ENCODE data around the gene SPTLC3.

SPTLC3 gene

DNA sequence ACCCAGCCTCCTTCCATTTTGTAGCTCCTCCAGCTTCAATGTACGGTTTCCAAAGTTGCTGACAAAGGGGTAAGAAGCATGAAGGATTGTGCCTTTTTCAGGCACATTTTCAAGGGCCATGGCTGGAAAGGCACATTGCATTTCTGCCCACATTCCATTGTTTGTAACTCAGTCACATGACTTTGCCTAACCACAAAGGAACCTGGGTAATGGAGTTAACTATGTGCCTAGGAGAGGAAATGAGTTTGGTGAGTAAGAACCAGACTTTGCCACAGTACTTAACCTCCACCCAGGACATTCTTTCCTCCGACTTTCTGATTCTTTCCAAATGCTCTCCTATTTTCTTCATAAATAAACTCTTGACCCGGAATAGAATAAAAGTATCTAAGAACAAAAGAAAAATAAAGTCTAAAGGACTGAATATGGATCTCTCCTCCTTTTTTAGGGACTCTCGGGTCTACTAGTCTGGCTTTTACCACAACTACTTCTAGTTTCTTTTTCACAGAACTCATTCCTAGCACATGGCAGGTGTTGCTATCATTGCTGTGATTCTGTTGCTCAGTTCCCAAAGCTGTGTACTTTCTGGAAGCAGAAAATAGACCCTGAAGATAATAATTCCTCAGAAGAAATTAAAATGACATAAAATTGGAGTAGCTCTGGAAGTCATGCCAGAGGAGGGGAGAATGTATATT lies 130.8 kb downstream of the SPTLC3 start:
- CTCF ChIA-PET: interaction anchor here (1.3 kb wide), 1 partner anchor 580 kb away, joined by 3 read pairs; no protein-coding TSS in a partner anchor
- H3K9me3 Mint-ChIP-seq: no peaks in the 10 kb centered on the region
- H3K27me3 Mint-ChIP-seq: peaks cover 4% of the 10 kb centered on the region
- H3K27ac Mint-ChIP-seq: no peak overlapping the region
- peaks cover 12% of the 10 kb centered on the region for H3K4me1 Mint-ChIP-seq
- H3K36me3 Mint-ChIP-seq: no peaks in the 10 kb centered on the region
- H3K4me3 Mint-ChIP-seq: no peak overlapping the region
- no peak for DNase-seq

DNA sequence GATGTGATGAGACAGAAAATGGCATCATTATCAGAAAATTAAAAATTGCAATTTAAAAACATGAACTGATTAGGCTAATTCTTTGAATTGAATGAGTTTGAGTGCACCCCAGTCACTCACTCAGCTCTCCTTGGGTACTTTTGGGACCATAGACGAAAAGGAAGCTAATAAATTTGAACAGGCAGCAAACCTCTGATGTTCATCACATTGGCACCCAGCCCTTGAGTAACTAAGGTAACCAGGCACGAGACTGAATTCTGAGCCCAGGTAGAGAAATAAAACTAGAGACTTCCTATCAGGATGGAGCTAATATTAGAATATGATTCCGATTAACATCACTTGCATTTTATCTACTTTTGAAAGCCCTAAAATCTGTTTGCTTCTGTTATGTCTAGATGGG lies 131.4 kb downstream of the SPTLC3 start:
- Mint-ChIP-seq H3K27ac (no peak overlapping the region), H3K4me1 (peaks cover 12% of the 10 kb centered on the region), H3K4me3 (no peak overlapping the region), H3K36me3 (no peaks in the 10 kb centered on the region), H3K9me3 (no peaks in the 10 kb centered on the region), H3K27me3 (peaks cover 4% of the 10 kb centered on the region)
- DNase-seq: no peak
- CTCF ChIA-PET: interaction anchor here (0.7 to 1.3 kb wide), 2 partner anchors 90 to 580 kb away, joined by 3 read pairs; no protein-coding TSS in a partner anchor

DNA sequence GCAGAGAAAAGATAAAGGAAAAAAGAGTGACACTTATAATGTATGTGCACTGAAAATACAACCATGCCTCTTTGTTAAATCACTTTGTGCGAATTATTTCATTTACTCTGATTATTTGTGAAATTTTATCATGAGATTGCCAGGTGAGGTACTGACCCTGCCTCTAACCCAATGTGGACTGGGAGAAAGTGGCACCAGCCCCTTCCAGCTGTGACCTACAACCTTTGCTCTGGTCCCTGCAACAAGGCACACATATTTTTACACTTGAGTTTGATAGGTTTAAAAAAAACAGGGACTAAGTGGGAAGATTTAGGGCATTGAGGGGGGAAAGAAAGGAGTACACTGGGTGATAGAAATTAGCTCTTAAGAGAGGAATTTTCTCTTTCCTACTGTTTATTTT lies 132.0 kb downstream of the SPTLC3 start:
- H3K4me1 Mint-ChIP-seq: peaks cover 12% of the 10 kb centered on the region
- no peaks in the 10 kb centered on the region for H3K9me3 Mint-ChIP-seq
- no peak for DNase-seq
- no peak overlapping the region for H3K27ac Mint-ChIP-seq
- CTCF ChIA-PET: interaction anchor here (0.7 to 1.3 kb wide), 2 partner anchors 89 to 579 kb away, joined by 3 read pairs; no protein-coding TSS in a partner anchor
- H3K27me3 Mint-ChIP-seq: peaks cover 4% of the 10 kb centered on the region
- H3K4me3 Mint-ChIP-seq: no peak overlapping the region
- H3K36me3 Mint-ChIP-seq: no peaks in the 10 kb centered on the region

GRCh38 chr20:13141546-13141945 lies 132.8 kb downstream of the SPTLC3 start:
- Mint-ChIP-seq H3K36me3 (no peaks in the 10 kb centered on the region), H3K4me3 (no peak overlapping the region), H3K4me1 (peaks cover 12% of the 10 kb centered on the region), H3K27me3 (peaks cover 4% of the 10 kb centered on the region), H3K9me3 (no peaks in the 10 kb centered on the region), H3K27ac (no peak overlapping the region)
- DNase-seq: no peak
- CTCF ChIA-PET: no interaction called here

DNA sequence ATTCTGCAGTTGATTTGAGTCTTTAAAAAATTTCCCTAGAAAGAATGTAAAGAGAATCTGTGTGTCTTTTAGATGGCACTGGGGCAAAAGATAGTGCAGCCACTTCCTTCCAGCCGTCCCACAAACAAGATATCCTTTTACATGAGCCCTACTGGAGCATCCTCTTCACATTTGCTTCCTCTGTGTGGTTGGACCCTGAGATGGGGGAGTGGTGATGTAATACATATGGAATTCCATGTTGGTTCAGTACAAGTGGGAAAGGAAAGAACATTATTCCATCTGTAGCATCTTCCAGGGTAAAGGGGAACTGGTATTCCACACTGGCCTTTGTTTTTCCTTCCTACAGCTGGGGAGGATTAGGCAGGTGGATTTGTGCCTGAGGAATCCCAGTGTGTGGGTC lies 133.4 kb downstream of the SPTLC3 start:
- Mint-ChIP-seq H3K36me3 (no peaks in the 10 kb centered on the region), H3K9me3 (no peaks in the 10 kb centered on the region), H3K4me3 (no peak overlapping the region), H3K27ac (no peak overlapping the region), H3K4me1 (peaks cover 12% of the 10 kb centered on the region), H3K27me3 (peaks cover 4% of the 10 kb centered on the region)
- CTCF ChIA-PET: no interaction called here
- DNase-seq: no peak

- Mint-ChIP-seq H3K4me3 (no peak overlapping the region), H3K27me3 (no peaks in the 10 kb centered on the region), H3K4me1 (peaks cover under 1% of the 10 kb centered on the region), H3K9me3 (no peaks in the 10 kb centered on the region), H3K27ac (no peak overlapping the region), H3K36me3 (no peaks in the 10 kb centered on the region)
- CTCF ChIA-PET: no interaction called here
- DNase-seq: no peak
These were observed 138.5 kb downstream of the SPTLC3 start for GRCh38 chr20:13147071-13147963.

DNA sequence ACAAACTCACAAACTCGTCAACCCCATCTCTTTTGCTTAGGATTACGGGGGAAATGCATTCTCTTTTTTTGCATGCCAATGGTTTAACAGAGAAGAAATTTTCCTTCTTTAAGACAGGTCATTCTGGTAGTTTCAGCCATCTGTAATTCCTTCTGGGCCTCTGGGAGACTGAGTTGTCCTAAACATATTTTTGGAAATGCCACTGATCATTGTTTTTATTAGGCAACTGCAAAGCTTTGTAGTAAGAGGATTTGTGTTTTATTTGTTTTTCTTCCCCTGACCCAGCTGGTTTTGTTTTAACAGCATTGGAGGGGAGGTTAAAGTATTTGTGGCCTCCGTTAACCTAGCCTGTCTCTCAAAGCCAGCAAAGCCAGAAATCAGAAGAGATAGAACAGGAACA lies 139.2 kb downstream of the SPTLC3 start:
- Mint-ChIP-seq H3K27me3 (no peaks in the 10 kb centered on the region), H3K9me3 (no peaks in the 10 kb centered on the region), H3K36me3 (no peaks in the 10 kb centered on the region), H3K4me3 (no peak overlapping the region), H3K4me1 (no peaks in the 10 kb centered on the region), H3K27ac (no peak overlapping the region)
- CTCF ChIA-PET: no interaction called here
- no peak for DNase-seq

- no peak for DNase-seq
- H3K4me3 Mint-ChIP-seq: no peak overlapping the region
- no peaks in the 10 kb centered on the region for H3K4me1 Mint-ChIP-seq
- H3K36me3 Mint-ChIP-seq: no peaks in the 10 kb centered on the region
- no peaks in the 10 kb centered on the region for H3K27me3 Mint-ChIP-seq
- no peak overlapping the region for H3K27ac Mint-ChIP-seq
- no peaks in the 10 kb centered on the region for H3K9me3 Mint-ChIP-seq
- CTCF ChIA-PET: no interaction called here
These were observed 139.6 kb downstream of the SPTLC3 start for GRCh38 chr20:13148402-13148801.

GRCh38 chr20:13148961-13149360 lies 140.2 kb downstream of the SPTLC3 start:
- Mint-ChIP-seq H3K27ac (no peak overlapping the region), H3K4me1 (no peaks in the 10 kb centered on the region), H3K27me3 (peaks cover 3% of the 10 kb centered on the region), H3K36me3 (no peaks in the 10 kb centered on the region), H3K4me3 (no peak overlapping the region), H3K9me3 (no peaks in the 10 kb centered on the region)
- DNase-seq: no peak
- CTCF ChIA-PET: no interaction called here

GRCh38 chr20:13149371-13150105 lies 140.8 kb downstream of the SPTLC3 start:
- no peaks in the 10 kb centered on the region for H3K9me3 Mint-ChIP-seq
- H3K27ac Mint-ChIP-seq: no peak overlapping the region
- H3K36me3 Mint-ChIP-seq: no peaks in the 10 kb centered on the region
- CTCF ChIA-PET: no interaction called here
- no peaks in the 10 kb centered on the region for H3K4me1 Mint-ChIP-seq
- H3K27me3 Mint-ChIP-seq: peaks cover 3% of the 10 kb centered on the region
- H3K4me3 Mint-ChIP-seq: no peak overlapping the region
- DNase-seq: no peak

DNA sequence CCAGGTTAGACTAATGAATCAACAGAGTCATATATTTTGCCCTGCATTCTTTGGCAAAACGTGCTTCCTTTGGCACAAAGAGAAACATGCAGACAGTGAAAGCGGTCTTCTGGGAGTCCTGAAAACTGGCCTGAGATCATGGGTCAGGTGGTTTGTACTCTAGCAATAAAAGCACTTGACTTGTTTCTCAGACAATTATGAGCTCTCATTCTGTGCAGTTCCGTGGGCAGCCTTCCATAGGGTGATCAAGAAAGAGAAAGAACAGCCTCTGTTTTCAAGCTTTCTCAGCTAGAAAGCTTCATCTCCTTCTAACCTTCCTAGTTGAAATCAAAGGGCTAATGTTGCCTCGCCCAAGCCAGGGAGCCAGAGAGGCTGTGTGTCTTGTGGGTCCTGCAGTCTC lies 149.6 kb downstream of the SPTLC3 start:
- CTCF ChIA-PET: no interaction called here
- DNase-seq: no peak
- no peaks in the 10 kb centered on the region for H3K4me1 Mint-ChIP-seq
- no peak overlapping the region for H3K27ac Mint-ChIP-seq
- no peaks in the 10 kb centered on the region for H3K36me3 Mint-ChIP-seq
- peaks cover 3% of the 10 kb centered on the region for H3K27me3 Mint-ChIP-seq
- H3K9me3 Mint-ChIP-seq: no peaks in the 10 kb centered on the region
- no peak overlapping the region for H3K4me3 Mint-ChIP-seq

DNA sequence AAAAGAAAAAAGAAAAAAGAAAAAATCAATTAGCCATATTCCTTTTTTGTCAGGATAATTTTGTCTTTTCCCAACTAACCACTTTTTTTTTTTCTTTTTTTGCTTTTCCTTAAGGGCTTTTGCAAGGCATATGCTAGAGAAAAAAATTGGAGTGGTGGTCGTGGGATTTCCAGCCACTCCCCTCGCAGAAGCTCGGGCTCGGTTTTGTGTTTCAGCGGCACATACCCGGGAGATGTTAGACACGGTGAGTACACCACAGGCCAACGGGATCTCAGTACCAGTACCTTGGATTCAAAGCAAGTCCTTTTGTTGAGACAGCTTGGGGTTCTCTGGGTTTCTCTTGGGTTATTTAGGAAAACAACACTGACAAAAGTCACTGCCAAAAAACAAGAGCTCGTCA lies 151.1 kb downstream of the SPTLC3 start:
- Mint-ChIP-seq H3K4me3 (no peak overlapping the region), H3K9me3 (no peaks in the 10 kb centered on the region), H3K27ac (no peak overlapping the region), H3K4me1 (no peaks in the 10 kb centered on the region), H3K27me3 (no peaks in the 10 kb centered on the region), H3K36me3 (no peaks in the 10 kb centered on the region)
- DNase-seq: no peak
- CTCF ChIA-PET: no interaction called here

DNA sequence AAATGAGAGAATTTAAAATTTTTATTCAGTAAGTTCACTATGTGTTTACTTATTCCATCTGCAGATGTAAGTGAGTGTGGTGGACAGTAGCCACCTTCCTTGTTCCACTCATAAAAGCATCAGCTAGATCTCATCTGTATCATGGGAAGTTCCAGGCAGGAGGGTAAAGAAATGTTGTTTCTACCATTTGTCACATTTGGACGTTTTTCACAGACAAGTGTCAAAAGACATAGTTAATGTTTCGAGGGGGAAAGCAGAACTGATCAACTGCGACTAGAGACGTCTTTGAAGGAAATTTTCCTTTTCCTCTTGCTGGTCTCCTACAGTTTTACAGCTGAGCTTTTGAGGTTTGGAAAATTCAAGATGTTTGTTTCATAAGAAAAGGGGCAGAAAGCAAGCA lies 156.4 kb downstream of the SPTLC3 start:
- CTCF ChIA-PET: no interaction called here
- DNase-seq: no peak
- no peak overlapping the region for H3K27ac Mint-ChIP-seq
- H3K4me1 Mint-ChIP-seq: no peaks in the 10 kb centered on the region
- H3K4me3 Mint-ChIP-seq: no peak overlapping the region
- no peaks in the 10 kb centered on the region for H3K36me3 Mint-ChIP-seq
- H3K27me3 Mint-ChIP-seq: no peaks in the 10 kb centered on the region
- no peaks in the 10 kb centered on the region for H3K9me3 Mint-ChIP-seq

DNA sequence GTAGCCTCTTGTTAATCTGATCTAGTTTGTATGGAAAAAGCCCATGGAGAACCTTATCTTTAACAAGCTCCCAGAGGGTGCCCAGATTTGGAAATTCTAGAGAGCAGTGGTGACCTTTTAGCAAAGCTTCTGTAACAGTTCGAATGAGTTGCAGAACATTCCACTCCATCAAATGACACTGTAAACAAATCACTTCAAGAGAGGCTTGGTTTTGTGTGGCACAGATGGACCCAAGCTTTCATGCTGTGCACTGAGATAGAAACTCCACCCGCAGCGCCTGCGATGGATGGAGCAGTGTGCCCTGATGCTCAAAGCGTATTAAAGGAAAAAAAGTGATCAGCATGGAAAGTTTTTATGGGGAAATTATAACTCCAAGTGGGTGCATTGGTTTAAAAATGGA lies 157.2 kb downstream of the SPTLC3 start:
- Mint-ChIP-seq H3K36me3 (no peaks in the 10 kb centered on the region), H3K4me1 (no peaks in the 10 kb centered on the region), H3K27ac (no peak overlapping the region), H3K27me3 (no peaks in the 10 kb centered on the region), H3K4me3 (no peak overlapping the region), H3K9me3 (no peaks in the 10 kb centered on the region)
- CTCF ChIA-PET: no interaction called here
- DNase-seq: no peak
